ENCODE measurements around the gene IFNGR1. TPM values are rescaled to one million over a fixed set of nuclear protein-coding genes. Genes with fewer than 3 reads are reported as not detected.

IFNGR1 gene
- total and polyA plus RNA-seq, 2 of the 13 experiments (the other 11 are each of a cell fraction or from before 2014, with no cell fraction given): 82.8 to 87.8 TPM

DNA sequence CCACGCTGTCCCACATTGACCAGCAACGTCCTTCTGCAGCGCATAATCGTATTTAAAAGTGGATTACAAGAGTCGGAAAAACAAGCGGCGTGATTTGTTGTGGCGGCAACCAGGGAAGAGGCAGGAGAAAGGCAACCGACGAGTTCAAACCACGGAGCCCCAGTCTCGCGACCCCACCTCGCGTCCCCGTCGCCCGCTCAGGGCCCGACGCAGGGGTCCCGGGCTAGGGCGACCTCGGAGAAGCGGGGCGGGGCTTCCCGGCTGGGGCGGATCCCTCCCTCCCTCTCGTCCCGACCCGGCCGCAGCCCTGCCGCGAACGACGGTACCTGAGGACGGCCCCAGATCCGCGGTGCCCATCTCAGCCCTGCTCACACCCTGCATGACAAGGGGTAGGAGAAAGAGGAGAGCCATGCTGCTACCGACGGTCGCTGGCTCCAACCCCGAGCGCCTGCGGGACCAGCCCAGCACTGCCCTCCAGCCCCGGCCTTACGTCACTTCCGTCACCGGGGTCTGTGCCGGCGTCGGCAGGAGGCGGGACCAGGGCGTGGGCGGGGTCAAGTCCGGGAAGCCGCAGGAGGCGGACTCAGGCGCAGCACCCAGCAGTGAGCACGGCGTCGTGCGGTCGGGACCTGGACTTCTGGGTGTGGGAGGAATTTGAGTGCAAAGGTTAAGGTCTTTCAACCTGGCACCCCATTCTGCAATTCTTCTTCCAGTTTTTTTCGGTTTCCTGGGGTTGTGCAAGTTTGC is at the start of gene IFNGR1 (continued):
- TF ChIP-seq ZNF501 (CRISPR knock-in tag; IDR thresholded peaks at IDR 0.05) (peak; percentile 98), SMARCE1 (IDR thresholded peaks at IDR 0.05; ENCODE audit: borderline replicate concordance) (no peak), GABPA (IDR thresholded peaks at IDR 0.05; ENCODE audit: low read depth, low read length) (peak; percentile 86), GABPA (CRISPR knock-in tag; IDR thresholded peaks at IDR 0.05; ENCODE audit: low read depth) (peak; percentile 94), HIVEP1 (CRISPR knock-in tag; IDR thresholded peaks at IDR 0.05) (peak; percentile 88), RORA (CRISPR knock-in tag; IDR thresholded peaks at IDR 0.05) (no peak), POLR2AphosphoS2 (IDR thresholded peaks at IDR 0.05; ENCODE audit: low read depth, low read length) (no peak), NRL (CRISPR knock-in tag; IDR thresholded peaks at IDR 0.05; ENCODE audit: borderline replicate concordance) (peak; percentile 98), HNRNPL (IDR thresholded peaks at IDR 0.05; ENCODE audit: low read depth, low read length) (0 out of 2 replicates have a peak, but pooled peaks have one; percentile 74), ZFP1 (CRISPR knock-in tag; IDR thresholded peaks at IDR 0.05) (peak; percentile 78; the same call in 1 of the 2 replicates), NFIB (CRISPR knock-in tag; IDR thresholded peaks at IDR 0.05; ENCODE audit: borderline replicate concordance) (no peak; the same call in 1 of the 2 replicates), EEA1 (CRISPR knock-in tag; IDR thresholded peaks at IDR 0.05; ENCODE audit: borderline replicate concordance) (peak; percentile 92; the same call in 1 of the 2 replicates), SALL2 (CRISPR knock-in tag; IDR thresholded peaks at IDR 0.05) (peak; percentile 96), ZNF777 (CRISPR knock-in tag; IDR thresholded peaks at IDR 0.05) (peak; percentile 83), BORCS8-MEF2B (CRISPR knock-in tag; IDR thresholded peaks at IDR 0.05) (peak; percentile 87; the same call in 1 of the 2 replicates)
- TF ChIP-seq, protein P1, sequence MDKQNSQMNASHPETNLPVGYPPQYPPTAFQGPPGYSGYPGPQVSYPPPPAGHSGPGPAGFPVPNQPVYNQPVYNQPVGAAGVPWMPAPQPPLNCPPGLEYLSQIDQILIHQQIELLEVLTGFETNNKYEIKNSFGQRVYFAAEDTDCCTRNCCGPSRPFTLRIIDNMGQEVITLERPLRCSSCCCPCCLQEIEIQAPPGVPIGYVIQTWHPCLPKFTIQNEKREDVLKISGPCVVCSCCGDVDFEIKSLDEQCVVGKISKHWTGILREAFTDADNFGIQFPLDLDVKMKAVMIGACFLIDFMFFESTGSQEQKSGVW (CRISPR knock-in tag; IDR thresholded peaks at IDR 0.05; ENCODE audit: borderline replicate concordance): no peak
- TF ChIP-seq, protein P2, sequence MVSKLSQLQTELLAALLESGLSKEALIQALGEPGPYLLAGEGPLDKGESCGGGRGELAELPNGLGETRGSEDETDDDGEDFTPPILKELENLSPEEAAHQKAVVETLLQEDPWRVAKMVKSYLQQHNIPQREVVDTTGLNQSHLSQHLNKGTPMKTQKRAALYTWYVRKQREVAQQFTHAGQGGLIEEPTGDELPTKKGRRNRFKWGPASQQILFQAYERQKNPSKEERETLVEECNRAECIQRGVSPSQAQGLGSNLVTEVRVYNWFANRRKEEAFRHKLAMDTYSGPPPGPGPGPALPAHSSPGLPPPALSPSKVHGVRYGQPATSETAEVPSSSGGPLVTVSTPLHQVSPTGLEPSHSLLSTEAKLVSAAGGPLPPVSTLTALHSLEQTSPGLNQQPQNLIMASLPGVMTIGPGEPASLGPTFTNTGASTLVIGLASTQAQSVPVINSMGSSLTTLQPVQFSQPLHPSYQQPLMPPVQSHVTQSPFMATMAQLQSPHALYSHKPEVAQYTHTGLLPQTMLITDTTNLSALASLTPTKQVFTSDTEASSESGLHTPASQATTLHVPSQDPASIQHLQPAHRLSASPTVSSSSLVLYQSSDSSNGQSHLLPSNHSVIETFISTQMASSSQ (IDR thresholded peaks at IDR 0.05; ENCODE audit: low read depth): no peak
- TF ChIP-seq, protein P2 (CRISPR knock-in tag; IDR thresholded peaks at IDR 0.05; ENCODE audit: borderline replicate concordance): peak; percentile 66
- TF ChIP-seq, protein P3, sequence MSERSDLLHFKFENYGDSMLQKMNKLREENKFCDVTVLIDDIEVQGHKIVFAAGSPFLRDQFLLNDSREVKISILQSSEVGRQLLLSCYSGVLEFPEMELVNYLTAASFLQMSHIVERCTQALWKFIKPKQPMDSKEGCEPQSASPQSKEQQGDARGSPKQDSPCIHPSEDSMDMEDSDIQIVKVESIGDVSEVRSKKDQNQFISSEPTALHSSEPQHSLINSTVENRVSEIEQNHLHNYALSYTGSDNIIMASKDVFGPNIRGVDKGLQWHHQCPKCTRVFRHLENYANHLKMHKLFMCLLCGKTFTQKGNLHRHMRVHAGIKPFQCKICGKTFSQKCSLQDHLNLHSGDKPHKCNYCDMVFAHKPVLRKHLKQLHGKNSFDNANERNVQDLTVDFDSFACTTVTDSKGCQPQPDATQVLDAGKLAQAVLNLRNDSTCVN (CRISPR knock-in tag; IDR thresholded peaks at IDR 0.05; ENCODE audit: borderline replicate concordance): peak; percentile 86; the same call in 1 of the 2 replicates
- TF ChIP-seq, protein P4, sequence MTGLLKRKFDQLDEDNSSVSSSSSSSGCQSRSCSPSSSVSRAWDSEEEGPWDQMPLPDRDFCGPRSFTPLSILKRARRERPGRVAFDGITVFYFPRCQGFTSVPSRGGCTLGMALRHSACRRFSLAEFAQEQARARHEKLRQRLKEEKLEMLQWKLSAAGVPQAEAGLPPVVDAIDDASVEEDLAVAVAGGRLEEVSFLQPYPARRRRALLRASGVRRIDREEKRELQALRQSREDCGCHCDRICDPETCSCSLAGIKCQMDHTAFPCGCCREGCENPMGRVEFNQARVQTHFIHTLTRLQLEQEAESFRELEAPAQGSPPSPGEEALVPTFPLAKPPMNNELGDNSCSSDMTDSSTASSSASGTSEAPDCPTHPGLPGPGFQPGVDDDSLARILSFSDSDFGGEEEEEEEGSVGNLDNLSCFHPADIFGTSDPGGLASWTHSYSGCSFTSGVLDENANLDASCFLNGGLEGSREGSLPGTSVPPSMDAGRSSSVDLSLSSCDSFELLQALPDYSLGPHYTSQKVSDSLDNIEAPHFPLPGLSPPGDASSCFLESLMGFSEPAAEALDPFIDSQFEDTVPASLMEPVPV (CRISPR knock-in tag; IDR thresholded peaks at IDR 0.05): peak; percentile 94

All from HepG2 (cell line).